Pancreas (tissue), 10 donors: ENCODE data around the gene USP17L27. TPM values are rescaled to one million over a fixed set of nuclear protein-coding genes. Genes with fewer than 3 reads are reported as not detected.
"Not testable (repeated sequence)": the region's sequence is repeated elsewhere in the genome, so short reads cannot be mapped to it uniquely, and the experiment has no call there.

Source experiments
- ATAC-seq, 4 donors: fragments of 200-7000 bp; cut with Tn5 transposase; one replicate each; pipeline versions ENCODE4 v1.8.0 to v1.9.1; 2020; ENCODE audit warnings: mild to moderate bottlenecking in 4 of 4, moderate library complexity in 4 of 4
- DNase-seq, 6 donors: peaks; one replicate each; pipeline ENCODE4 v3.0.0-alpha.2; 2020
- FAIRE-seq: peaks from 2 replicates; lab custom pipeline; 2012; peaks lifted over from hg19 to GRCh38; lab: Jason Lieb, UNC
- H3K27ac ChIP-seq, 4 donors: fragments of 200-600 bp; sonication (generic); 1 replicate in 3 of 4; 2 replicates in 1 of 4; pipeline versions ENCODE4 v1.5.0 to v1.8.0; 2020
- H3K27me3 ChIP-seq, 4 donors: fragments of 200-600 bp; one replicate each; pipeline ENCODE4 v1.8.0; 2021
- H3K36me3 ChIP-seq, 3 donors: fragments of 200-600 bp; sonication (generic) in 1 of 3; one replicate each; pipeline versions ENCODE4 v1.5.0 to v1.8.0; 2020 to 2021
- H3K4me1 ChIP-seq, 3 donors: fragments of 200-600 bp; one replicate each; pipeline ENCODE4 v1.8.0; 2021
- H3K4me3 ChIP-seq, 4 donors: fragments of 200-600 bp; sonication (generic) in 2 of 4; one replicate each; pipeline versions ENCODE4 v1.5.0 to v1.8.0; 2020 to 2021
- H3K9me3 ChIP-seq, 4 donors: fragments of 200-600 bp; one replicate each; pipeline ENCODE4 v1.8.0; 2021
- WGBS, 2 donors: extraction: QIAGEN DNeasy Blood & Tissue Kit; methylation state at CpG; one replicate each; pipeline ENCODE4 v1.1.7; 2013; 5-methylcytosine and 5-hydroxymethylcytosine counted together
- intact Hi-C, 3 donors: fragments of 100-400 bp; cut with DNase I; formaldehyde crosslinking; loops; one replicate each; pipeline versions ENCODE4 v1.11.1 to v1.14.2; 2022
- polyA plus RNA-seq, 2 donors: library from polyadenylated mRNA; stranded (reverse); fragments of 200-250 nt; gene quantifications; one replicate each; pipeline ENCODE4 v1.2.3, GENCODE V29; 2013
- total RNA-seq, 6 donors: library from RNA; stranded (reverse); fragmentation: NEBNext Ultra II Directional in 4 of 6; extraction: Animal tissue kit (Norgen Biotek cat#: 25700) in 4 of 6; gene quantifications; one replicate each; pipeline versions ENCODE4 v1.2.1 to v1.2.4, GENCODE V29; 2021 to 2023
- TF ChIP-seq, protein P1 (sequence below), 4 donors: fragments of 200-600 bp; sonication (generic) in 3 of 4; IDR thresholded peaks; one replicate each; pipeline versions ENCODE4 v1.5.0 to v1.8.0; 2021; ENCODE audit warnings: antibody characterized with exemption in 4 of 4
- donor health status: healthy with polysubstance abuse.
- donor health status: DM: no; HTN: no; CAD: no; lungs with moderate emphysema.
- donor health status: DM: no; HTN: no; CAD: no.
- donor health status: control.
- donor health status: control.
- donor health status: Bipolar disorder and iron deficiency.
- donor health status: DM: yes; HTN: yes; CAD: no.
- donor health status: DM: no; HTN: no; CAD: no.
- donor health status: DM: no; HTN: no; CAD: no.
- donor health status: DM: yes; HTN: yes; CAD: no.

USP17L27 gene
- total and polyA plus RNA-seq, 8 donors, result not detected

DNA sequence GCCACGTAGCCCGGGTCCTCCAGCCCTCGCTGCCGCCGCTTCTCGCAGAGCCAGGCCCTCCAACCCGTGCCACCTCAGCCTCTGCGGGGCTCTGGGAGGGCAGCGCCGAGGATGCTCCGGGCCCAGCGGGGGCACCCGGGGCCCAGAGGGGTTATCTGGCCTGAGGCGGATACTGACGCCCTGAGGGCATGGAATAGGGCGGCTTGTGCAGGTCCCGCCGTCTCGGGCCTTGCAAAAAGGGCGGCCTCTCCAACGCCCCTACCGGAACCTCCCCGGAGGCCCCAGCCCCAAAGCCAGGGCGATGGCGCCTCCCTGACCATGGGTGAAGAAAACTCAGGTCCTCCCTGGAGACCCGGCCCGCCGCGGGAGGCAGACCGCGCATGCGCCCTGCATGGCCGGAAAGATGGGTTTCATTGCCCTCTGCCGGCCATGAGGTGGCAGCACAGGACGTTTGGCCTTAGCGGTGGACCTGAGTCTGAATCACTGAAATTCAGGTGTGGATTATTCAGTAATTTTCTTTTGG is 37.1 kb downstream of the USP17L27 start:
- intact Hi-C loops, H3K27me3 ChIP-seq, H3K4me1 ChIP-seq, H3K9me3 ChIP-seq, H3K27ac ChIP-seq, ATAC-seq, H3K36me3 ChIP-seq: not testable (repeated sequence)
- peak overlapping the region; percentile 7 to 42 (median 26) for H3K4me3 ChIP-seq
- 27 to 37% methylated on average over 25 to 36 of the region's 36 CpGs for WGBS, 2 donors
- TF ChIP-seq, protein P1, sequence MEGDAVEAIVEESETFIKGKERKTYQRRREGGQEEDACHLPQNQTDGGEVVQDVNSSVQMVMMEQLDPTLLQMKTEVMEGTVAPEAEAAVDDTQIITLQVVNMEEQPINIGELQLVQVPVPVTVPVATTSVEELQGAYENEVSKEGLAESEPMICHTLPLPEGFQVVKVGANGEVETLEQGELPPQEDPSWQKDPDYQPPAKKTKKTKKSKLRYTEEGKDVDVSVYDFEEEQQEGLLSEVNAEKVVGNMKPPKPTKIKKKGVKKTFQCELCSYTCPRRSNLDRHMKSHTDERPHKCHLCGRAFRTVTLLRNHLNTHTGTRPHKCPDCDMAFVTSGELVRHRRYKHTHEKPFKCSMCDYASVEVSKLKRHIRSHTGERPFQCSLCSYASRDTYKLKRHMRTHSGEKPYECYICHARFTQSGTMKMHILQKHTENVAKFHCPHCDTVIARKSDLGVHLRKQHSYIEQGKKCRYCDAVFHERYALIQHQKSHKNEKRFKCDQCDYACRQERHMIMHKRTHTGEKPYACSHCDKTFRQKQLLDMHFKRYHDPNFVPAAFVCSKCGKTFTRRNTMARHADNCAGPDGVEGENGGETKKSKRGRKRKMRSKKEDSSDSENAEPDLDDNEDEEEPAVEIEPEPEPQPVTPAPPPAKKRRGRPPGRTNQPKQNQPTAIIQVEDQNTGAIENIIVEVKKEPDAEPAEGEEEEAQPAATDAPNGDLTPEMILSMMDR (IDR thresholded peaks at IDR 0.05), result peak; percentile 23 to 53 (median 47)
- peak; percentile 17 for FAIRE-seq
- peak; percentile 24 to 88 (median 64) for DNase-seq

DNA sequence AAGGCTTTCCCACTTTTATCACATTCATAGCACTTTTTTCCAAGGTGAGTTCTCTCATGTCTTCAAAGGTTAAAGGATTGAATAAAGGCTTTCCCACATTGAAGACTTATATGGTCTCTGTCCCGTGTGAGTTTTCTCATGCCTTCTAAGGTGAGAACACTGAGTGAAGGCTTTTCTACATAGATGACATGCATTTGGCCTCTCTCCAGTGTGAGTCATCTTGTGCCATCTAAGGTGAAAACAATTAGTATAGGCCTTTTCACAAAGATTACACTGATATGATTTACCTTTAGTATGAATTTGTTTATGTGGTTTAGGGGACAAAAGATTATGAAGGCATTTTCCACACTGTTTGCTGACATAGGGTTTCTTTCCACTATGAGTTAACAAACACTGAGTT is 40.2 kb downstream of the USP17L27 start:
- H3K36me3 ChIP-seq, result no peaks in the 10 kb centered on the region
- H3K9me3 ChIP-seq, result no peaks in the 10 kb centered on the region
- FAIRE-seq (no peak), DNase-seq (no peak), ATAC-seq (no peak)
- no peak overlapping the region for H3K27ac ChIP-seq
- WGBS, 2 donors, result 55 to 66% methylated on average over 1 of the region's 1 CpG
- intact Hi-C loops, result no loop called here
- H3K4me3 ChIP-seq, result no peak overlapping the region
- TF ChIP-seq, protein P1 (IDR thresholded peaks at IDR 0.05), result no peak
- no peaks in the 10 kb centered on the region for H3K27me3 ChIP-seq
- no peaks in the 10 kb centered on the region for H3K4me1 ChIP-seq

DNA sequence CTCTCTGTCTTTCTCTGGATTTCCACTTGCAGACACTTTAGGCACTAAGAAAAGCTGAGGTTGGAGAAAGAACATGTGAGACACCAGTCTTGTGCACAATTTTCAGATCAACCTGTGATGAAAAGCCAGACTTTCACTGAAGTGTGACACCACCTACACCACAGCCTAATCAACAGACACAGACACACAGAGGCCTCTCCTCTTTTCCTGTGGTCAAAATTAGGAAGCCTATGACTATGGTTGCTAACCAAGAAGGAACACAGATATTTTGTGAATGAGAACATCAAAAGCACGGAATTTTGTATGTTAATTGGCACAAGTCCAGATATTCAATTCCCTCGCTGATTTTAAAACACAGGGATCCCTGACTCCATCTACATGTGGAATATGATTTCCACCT is 45.1 kb downstream of the USP17L27 start:
- DNase-seq, H3K27me3 ChIP-seq, H3K9me3 ChIP-seq, H3K36me3 ChIP-seq, H3K4me3 ChIP-seq, FAIRE-seq, H3K27ac ChIP-seq, H3K4me1 ChIP-seq, intact Hi-C loops, ATAC-seq: not testable (repeated sequence)
- 55 to 62% methylated on average over 2 of the region's 2 CpGs for WGBS, 2 donors

Other genes with a start within 250 kb of the USP17L27 start
- not detected for gene FAM90A26, start 173.7 kb upstream of the USP17L27 start, total RNA-seq
- not detected for gene FAM90A26, start 173.7 kb upstream of the USP17L27 start, polyA plus RNA-seq
- gene USP17L10, start 133.5 kb upstream of the USP17L27 start, total RNA-seq, result not detected
- gene USP17L10, start 133.5 kb upstream of the USP17L27 start, polyA plus RNA-seq, result not detected
- under 1 TPM in 1 of 6 donors, not detected in 5; 0.09 TPM for gene USP17L11, start 128.7 kb upstream of the USP17L27 start, total RNA-seq
- not detected for gene USP17L11, start 128.7 kb upstream of the USP17L27 start, polyA plus RNA-seq
- gene USP17L12, start 124.0 kb upstream of the USP17L27 start, total RNA-seq, result not detected
- not detected for gene USP17L12, start 124.0 kb upstream of the USP17L27 start, polyA plus RNA-seq
- gene USP17L13, start 119.3 kb upstream of the USP17L27 start, total RNA-seq, result not detected
- gene USP17L13, start 119.3 kb upstream of the USP17L27 start, polyA plus RNA-seq, result not detected
- gene USP17L15, start 109.8 kb upstream of the USP17L27 start, total RNA-seq, result not detected
- gene USP17L15, start 109.8 kb upstream of the USP17L27 start, polyA plus RNA-seq, result under 1 TPM in 1 of 2 donors, not detected in 1; 0.07 TPM
- not detected for gene USP17L17, start 100.3 kb upstream of the USP17L27 start, total RNA-seq
- gene USP17L17, start 100.3 kb upstream of the USP17L27 start, polyA plus RNA-seq, result not detected
- not detected for gene USP17L18, start 95.5 kb upstream of the USP17L27 start, total RNA-seq
- gene USP17L18, start 95.5 kb upstream of the USP17L27 start, polyA plus RNA-seq, result not detected
- not detected for gene USP17L19, start 90.8 kb upstream of the USP17L27 start, total RNA-seq
- gene USP17L19, start 90.8 kb upstream of the USP17L27 start, polyA plus RNA-seq, result not detected
- gene USP17L20, start 86.0 kb upstream of the USP17L27 start, total RNA-seq, result not detected
- not detected for gene USP17L20, start 86.0 kb upstream of the USP17L27 start, polyA plus RNA-seq
- not detected for gene USP17L21, start 81.3 kb upstream of the USP17L27 start, total RNA-seq
- not detected for gene USP17L21, start 81.3 kb upstream of the USP17L27 start, polyA plus RNA-seq
- not detected for gene USP17L22, start 76.5 kb upstream of the USP17L27 start, total RNA-seq
- not detected for gene USP17L22, start 76.5 kb upstream of the USP17L27 start, polyA plus RNA-seq
- not detected for gene USP17L24, start 19.0 kb upstream of the USP17L27 start, total RNA-seq
- not detected for gene USP17L24, start 19.0 kb upstream of the USP17L27 start, polyA plus RNA-seq
- not detected for gene USP17L25, start 14.2 kb upstream of the USP17L27 start, total RNA-seq
- not detected for gene USP17L25, start 14.2 kb upstream of the USP17L27 start, polyA plus RNA-seq
- gene USP17L26, start 9.5 kb upstream of the USP17L27 start, total RNA-seq, result not detected
- not detected for gene USP17L26, start 9.5 kb upstream of the USP17L27 start, polyA plus RNA-seq
- not detected for gene USP17L5, start 4.7 kb upstream of the USP17L27 start, total RNA-seq
- gene USP17L5, start 4.7 kb upstream of the USP17L27 start, polyA plus RNA-seq, result not detected
- gene USP17L28, start 4.7 kb downstream of the USP17L27 start, total RNA-seq, result not detected
- not detected for gene USP17L28, start 4.7 kb downstream of the USP17L27 start, polyA plus RNA-seq
- gene USP17L29, start 9.5 kb downstream of the USP17L27 start, total RNA-seq, result not detected
- gene USP17L29, start 9.5 kb downstream of the USP17L27 start, polyA plus RNA-seq, result not detected
- not detected for gene USP17L30, start 19.0 kb downstream of the USP17L27 start, total RNA-seq
- gene USP17L30, start 19.0 kb downstream of the USP17L27 start, polyA plus RNA-seq, result not detected
- not detected for gene DEFB131A, start 100.3 kb downstream of the USP17L27 start, total RNA-seq
- not detected for gene DEFB131A, start 100.3 kb downstream of the USP17L27 start, polyA plus RNA-seq